K562 (cell line): ENCODE results near the gene CHRND. TPM values are rescaled to one million over a fixed set of nuclear protein-coding genes. Genes with fewer than 3 reads are reported as not detected.

Experiments
- CBX1 ChIP-seq: sonication (generic); IDR thresholded peaks from 2 replicates; pipeline ENCODE4 v1.6.1; 2016; ENCODE audit warnings: antibody characterized with exemption, low read depth, mild to moderate bottlenecking
- EP400 ChIP-seq: fragments of 450-650 bp; IDR thresholded peaks from 2 replicates; pipeline ENCODE4 v1.6.1; 2017; ENCODE audit warnings: antibody characterized with exemption, mild to moderate bottlenecking, moderate library complexity
- HMG20B ChIP-seq: fragments of 250-450 bp; sonication (Bioruptor Pico); IDR thresholded peaks from 2 replicates; pipeline ENCODE4 v1.5.0; 2021; ENCODE audit warnings: mild to moderate bottlenecking
- PHF21A ChIP-seq: fragments of 450-650 bp; IDR thresholded peaks from 2 replicates; pipeline ENCODE4 v1.6.1; 2017; ENCODE audit warnings: low read depth, borderline replicate concordance
- RBFOX2 ChIP-seq: fragments of 200-400 bp; formaldehyde crosslinking; IDR thresholded peaks from 2 replicates; pipeline ENCODE4 v1.6.1; 2017; ENCODE audit warnings: low read depth, mild to moderate bottlenecking, low read length, moderate library complexity
- ZNF408 ChIP-seq: fragments of 250-450 bp; sonication (Bioruptor Pico); IDR thresholded peaks from 2 replicates; pipeline ENCODE4 v1.4.0; 2020; ENCODE audit warnings: low read depth, mild to moderate bottlenecking, moderate library complexity
- ZNF717 ChIP-seq: fragments of 250-450 bp; sonication (Bioruptor Pico); IDR thresholded peaks from 2 replicates; pipeline ENCODE4 v1.5.0; 2021
- polyA plus RNA-seq, 8 experiments: library from polyadenylated mRNA; depleted of rRNA in 4 of 8; stranded (reverse) in 5 of 8; unstranded in 3 of 8; fragments of >200 nt; fragmentation: Nextera tagmentation in 2 of 8; fragmentation: Illumina TruSeq in 1 of 8; extraction: Ambion mirVana in 2 of 8; extraction: Trizol in 1 of 8; gene quantifications; 2 replicates each; pipeline versions ENCODE4 v1.2.1 to v1.2.3, GENCODE V29; 2011 to 2014; ENCODE audit warnings: inconsistent platforms in 1 of 8, missing spikeins in 1 of 8
- total RNA-seq, 7 experiments: library from RNA; depleted of rRNA in 6 of 7; stranded (reverse); fragments of >200 nt in 6 of 7; fragmentation: Illumina TruSeq in 2 of 7; extraction: Trizol in 2 of 7; gene quantifications; 2 replicates each; pipeline versions ENCODE4 v1.2.1 to v1.2.3, GENCODE V29; 2011 to 2021; ENCODE audit warnings: low replicate concordance in 1 of 7
- TF ChIP-seq, protein P1 (sequence below): fragments of 250-450 bp; sonication (Bioruptor Pico); IDR thresholded peaks from 2 replicates; pipeline ENCODE4 v1.4.0; 2020; ENCODE audit warnings: mild to moderate bottlenecking, moderate library complexity
- TF ChIP-seq, protein P2 (sequence below): IDR thresholded peaks from 2 replicates; pipeline ENCODE4 v1.6.1; 2011; ENCODE audit warnings: borderline replicate concordance, low read depth, mild to moderate bottlenecking, moderate library complexity, low read length; ENCODE audit not compliant: insufficient read depth, poor library complexity, severe bottlenecking
- TF ChIP-seq, protein P3 (sequence below): sonication (generic); formaldehyde crosslinking; IDR thresholded peaks from 2 replicates; pipeline ENCODE4 v1.9.0; 2022; ENCODE audit warnings: mild to moderate bottlenecking, missing genetic modification reagents

The CHRND gene
- total and polyA plus RNA-seq, 9 of the 15 experiments (the other 6 are each of a cell fraction or from before 2014, with no cell fraction given): not detected

DNA sequence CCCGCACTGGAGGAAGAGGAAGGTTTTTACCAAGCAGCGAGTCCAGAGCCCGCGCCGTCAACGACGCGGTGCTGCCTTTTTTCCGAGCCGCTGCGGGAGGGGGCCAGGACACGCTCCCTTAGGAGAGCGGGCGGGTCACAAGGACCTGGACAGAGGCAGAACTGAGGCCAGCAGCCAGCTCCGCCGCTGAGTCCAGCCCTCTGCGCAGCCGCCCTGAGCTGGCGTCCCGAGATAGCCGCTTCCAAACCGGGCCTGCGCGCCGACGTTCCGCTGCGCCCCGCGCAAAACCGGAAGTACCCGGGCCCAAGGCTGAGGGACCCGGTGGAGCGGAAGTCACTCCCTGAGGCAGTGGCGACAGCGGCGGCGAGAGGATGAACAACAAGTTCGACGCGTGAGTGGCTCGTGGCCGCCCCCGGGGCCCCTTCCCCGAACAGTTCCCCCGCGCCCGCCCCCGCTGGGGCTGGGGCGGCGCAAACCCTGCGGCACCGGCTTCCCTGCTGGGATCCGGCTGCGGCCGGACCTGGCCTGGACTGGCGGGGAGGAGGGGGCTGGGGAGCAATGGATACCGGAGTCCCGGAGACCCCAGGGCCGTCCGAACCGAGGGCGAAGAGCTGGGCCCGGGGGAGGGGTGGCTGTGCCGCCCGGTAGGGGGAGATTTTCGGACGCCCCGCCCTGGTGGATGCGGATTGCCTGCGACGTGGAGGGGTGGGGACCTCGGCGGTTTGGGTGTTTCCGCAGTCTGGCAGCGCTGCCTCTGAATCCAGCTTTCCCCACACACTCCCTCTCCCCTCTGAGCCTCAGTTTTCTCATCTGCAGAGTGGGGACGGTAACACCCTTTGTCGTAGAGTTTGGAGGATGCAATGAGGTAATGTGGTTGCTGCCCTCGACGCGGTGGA is 24.6 kb downstream of the CHRND start, which contains the start of the genes EIF4E2 and TIGD1 (continued):
- TF ChIP-seq, protein P1, sequence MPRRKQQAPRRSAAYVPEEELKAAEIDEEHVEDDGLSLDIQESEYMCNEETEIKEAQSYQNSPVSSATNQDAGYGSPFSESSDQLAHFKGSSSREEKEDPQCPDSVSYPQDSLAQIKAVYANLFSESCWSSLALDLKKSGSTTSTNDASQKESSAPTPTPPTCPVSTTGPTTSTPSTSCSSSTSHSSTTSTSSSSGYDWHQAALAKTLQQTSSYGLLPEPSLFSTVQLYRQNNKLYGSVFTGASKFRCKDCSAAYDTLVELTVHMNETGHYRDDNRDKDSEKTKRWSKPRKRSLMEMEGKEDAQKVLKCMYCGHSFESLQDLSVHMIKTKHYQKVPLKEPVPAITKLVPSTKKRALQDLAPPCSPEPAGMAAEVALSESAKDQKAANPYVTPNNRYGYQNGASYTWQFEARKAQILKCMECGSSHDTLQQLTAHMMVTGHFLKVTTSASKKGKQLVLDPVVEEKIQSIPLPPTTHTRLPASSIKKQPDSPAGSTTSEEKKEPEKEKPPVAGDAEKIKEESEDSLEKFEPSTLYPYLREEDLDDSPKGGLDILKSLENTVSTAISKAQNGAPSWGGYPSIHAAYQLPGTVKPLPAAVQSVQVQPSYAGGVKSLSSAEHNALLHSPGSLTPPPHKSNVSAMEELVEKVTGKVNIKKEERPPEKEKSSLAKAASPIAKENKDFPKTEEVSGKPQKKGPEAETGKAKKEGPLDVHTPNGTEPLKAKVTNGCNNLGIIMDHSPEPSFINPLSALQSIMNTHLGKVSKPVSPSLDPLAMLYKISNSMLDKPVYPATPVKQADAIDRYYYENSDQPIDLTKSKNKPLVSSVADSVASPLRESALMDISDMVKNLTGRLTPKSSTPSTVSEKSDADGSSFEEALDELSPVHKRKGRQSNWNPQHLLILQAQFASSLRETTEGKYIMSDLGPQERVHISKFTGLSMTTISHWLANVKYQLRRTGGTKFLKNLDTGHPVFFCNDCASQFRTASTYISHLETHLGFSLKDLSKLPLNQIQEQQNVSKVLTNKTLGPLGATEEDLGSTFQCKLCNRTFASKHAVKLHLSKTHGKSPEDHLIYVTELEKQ (CRISPR knock-in tag): no peak
- TF ChIP-seq, protein P2, sequence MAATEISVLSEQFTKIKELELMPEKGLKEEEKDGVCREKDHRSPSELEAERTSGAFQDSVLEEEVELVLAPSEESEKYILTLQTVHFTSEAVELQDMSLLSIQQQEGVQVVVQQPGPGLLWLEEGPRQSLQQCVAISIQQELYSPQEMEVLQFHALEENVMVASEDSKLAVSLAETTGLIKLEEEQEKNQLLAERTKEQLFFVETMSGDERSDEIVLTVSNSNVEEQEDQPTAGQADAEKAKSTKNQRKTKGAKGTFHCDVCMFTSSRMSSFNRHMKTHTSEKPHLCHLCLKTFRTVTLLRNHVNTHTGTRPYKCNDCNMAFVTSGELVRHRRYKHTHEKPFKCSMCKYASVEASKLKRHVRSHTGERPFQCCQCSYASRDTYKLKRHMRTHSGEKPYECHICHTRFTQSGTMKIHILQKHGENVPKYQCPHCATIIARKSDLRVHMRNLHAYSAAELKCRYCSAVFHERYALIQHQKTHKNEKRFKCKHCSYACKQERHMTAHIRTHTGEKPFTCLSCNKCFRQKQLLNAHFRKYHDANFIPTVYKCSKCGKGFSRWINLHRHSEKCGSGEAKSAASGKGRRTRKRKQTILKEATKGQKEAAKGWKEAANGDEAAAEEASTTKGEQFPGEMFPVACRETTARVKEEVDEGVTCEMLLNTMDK: peak; percentile 55
- peak; percentile 75 for TF ChIP-seq CBX1
- no peak for TF ChIP-seq HMG20B (CRISPR knock-in tag)
- TF ChIP-seq EP400: peak; percentile 89
- no peak for TF ChIP-seq ZNF408
- TF ChIP-seq ZNF717 (CRISPR knock-in tag): no peak
- no peak for TF ChIP-seq PHF21A
- peak; percentile 93 for TF ChIP-seq RBFOX2
- TF ChIP-seq, protein P3, sequence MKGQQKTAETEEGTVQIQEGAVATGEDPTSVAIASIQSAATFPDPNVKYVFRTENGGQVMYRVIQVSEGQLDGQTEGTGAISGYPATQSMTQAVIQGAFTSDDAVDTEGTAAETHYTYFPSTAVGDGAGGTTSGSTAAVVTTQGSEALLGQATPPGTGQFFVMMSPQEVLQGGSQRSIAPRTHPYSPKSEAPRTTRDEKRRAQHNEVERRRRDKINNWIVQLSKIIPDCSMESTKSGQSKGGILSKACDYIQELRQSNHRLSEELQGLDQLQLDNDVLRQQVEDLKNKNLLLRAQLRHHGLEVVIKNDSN (CRISPR knock-in tag): no peak
